PC-9 (cell line): ENCODE results near the gene RHOBTB3. TPM values are rescaled to one million over a fixed set of nuclear protein-coding genes. Genes with fewer than 3 reads are reported as not detected.

ENCODE experiments used
- BruUV-seq: library from RNA; stranded (reverse); fragments of 400-500 nt; replicated peaks from 2 replicates; lab custom pipeline; 2021; lab: Mats Ljungman, UMichigan
- CTCF ChIA-PET: fragments of 300-600 bp; sonication (Branson Sonifier 250); formaldehyde crosslinking; loops from one replicate; lab custom pipeline; 2022; ENCODE audit warnings: antibody characterized with exemption; lab: Charles Lee
- POLR2A ChIA-PET: fragments of 300-600 bp; sonication (Branson Sonifier 250); formaldehyde crosslinking; loops from one replicate; lab custom pipeline; 2022; ENCODE audit warnings: antibody characterized with exemption; ENCODE audit not compliant: unreplicated experiment; lab: Charles Lee
- DNase-seq, 2 experiments: peaks; one replicate each; pipeline versions ENCODE4 v3.0.0 to v3.0.0-alpha.2; 2015 to 2022; ENCODE audit warnings: mixed read lengths in 1 of 2
- H2AFZ ChIP-seq: fragments of 200-600 bp; sonication (generic); 2 replicates; pipeline ENCODE4 v1.8.1; 2017; ENCODE audit warnings: antibody characterized with exemption
- H3F3A ChIP-seq: fragments of 200-600 bp; sonication (generic); 2 replicates; pipeline ENCODE4 v1.8.1; 2017; ENCODE audit warnings: antibody characterized with exemption, mild to moderate bottlenecking, low read depth; ENCODE audit not compliant: insufficient read depth
- H3K27ac ChIP-seq: fragments of 200-600 bp; sonication (generic); 2 replicates; pipeline ENCODE4 v1.6.1; 2016; ENCODE audit warnings: mixed run types
- H3K27me3 ChIP-seq: fragments of 200-600 bp; sonication (generic); 2 replicates; pipeline ENCODE4 v1.6.1; 2016; ENCODE audit warnings: low read depth, mixed run types; ENCODE audit not compliant: insufficient read depth
- H3K36me3 ChIP-seq: fragments of 200-600 bp; sonication (generic); 2 replicates; pipeline ENCODE4 v1.6.1; 2016; ENCODE audit warnings: low read depth, mixed run types
- H3K4me1 ChIP-seq: fragments of 200-600 bp; sonication (generic); replicated peaks from 2 replicates; pipeline ENCODE4 v1.6.1; 2016; ENCODE audit warnings: mixed run types; ENCODE audit not compliant: insufficient read depth
- H3K4me2 ChIP-seq: fragments of 200-600 bp; sonication (generic); 2 replicates; pipeline ENCODE4 v1.6.1; 2017; ENCODE audit warnings: mixed run types
- H3K4me3 ChIP-seq: fragments of 200-600 bp; sonication (generic); 2 replicates; pipeline ENCODE4 v1.6.1; 2016; ENCODE audit warnings: mixed run types
- H3K79me2 ChIP-seq: fragments of 200-600 bp; sonication (generic); 2 replicates; pipeline ENCODE4 v1.6.1; 2017; ENCODE audit warnings: low read depth, mixed run types
- H3K9me2 ChIP-seq: fragments of 200-600 bp; sonication (generic); 2 replicates; pipeline ENCODE4 v1.8.1; 2017; ENCODE audit warnings: mild to moderate bottlenecking; ENCODE audit not compliant: insufficient read depth
- H3K9me3 ChIP-seq: fragments of 200-600 bp; sonication (generic); 2 replicates; pipeline ENCODE4 v1.8.1; 2016; ENCODE audit warnings: low read depth; ENCODE audit not compliant: insufficient read depth
- H4K20me1 ChIP-seq: fragments of 200-600 bp; sonication (generic); 2 replicates; pipeline ENCODE4 v1.8.1; 2017; ENCODE audit not compliant: insufficient read depth
- EZH2 ChIP-seq: fragments of 200-600 bp; sonication (generic); IDR thresholded peaks from 2 replicates; pipeline ENCODE4 v1.8.0; 2017; ENCODE audit warnings: antibody characterized with exemption, low read depth
- intact Hi-C: fragments of 100-400 bp; cut with micrococcal nuclease; formaldehyde crosslinking; loops from one replicate; pipeline ENCODE4 v1.10.0; 2022; ENCODE audit not compliant: unreplicated experiment
- total RNA-seq: library from RNA; stranded (reverse); gene quantifications from 2 replicates; pipeline ENCODE4 v1.2.3, GENCODE V29; 2021
- TF ChIP-seq, protein P1 (sequence below): fragments of 200-600 bp; sonication (generic); conservative IDR thresholded peaks from 2 replicates; pipeline ENCODE4 v1.6.1; 2017; ENCODE audit warnings: mixed run types, antibody characterized with exemption, mild to moderate bottlenecking, moderate library complexity

The RHOBTB3 gene
- total RNA-seq, 1 experiment from 2014 or later: 87.6 TPM

GRCh38 chr5:95725937-95726810 is 5.0 kb upstream of the RHOBTB3 start:
- H3K9me3 ChIP-seq: no peaks in the 10 kb centered on the region
- H3K9me2 ChIP-seq: no peaks in the 10 kb centered on the region
- intact Hi-C loops: loop anchor here (5.0 kb wide), 1 partner anchor 36 kb away; no protein-coding TSS in a partner anchor
- H3K27ac ChIP-seq: no peak overlapping the region
- ChIA-PET POLR2A (no interaction called here), CTCF (interaction anchor here (0.5 to 0.9 kb wide), 3 partner anchors 31 to 566 kb away, joined by 3 to 4 read pairs (median 3); no protein-coding TSS in a partner anchor)
- peaks cover 42% of the 10 kb centered on the region for H3K4me1 ChIP-seq
- DNase-seq: no peak
- no peak for TF ChIP-seq EZH2
- TF ChIP-seq, protein P1, sequence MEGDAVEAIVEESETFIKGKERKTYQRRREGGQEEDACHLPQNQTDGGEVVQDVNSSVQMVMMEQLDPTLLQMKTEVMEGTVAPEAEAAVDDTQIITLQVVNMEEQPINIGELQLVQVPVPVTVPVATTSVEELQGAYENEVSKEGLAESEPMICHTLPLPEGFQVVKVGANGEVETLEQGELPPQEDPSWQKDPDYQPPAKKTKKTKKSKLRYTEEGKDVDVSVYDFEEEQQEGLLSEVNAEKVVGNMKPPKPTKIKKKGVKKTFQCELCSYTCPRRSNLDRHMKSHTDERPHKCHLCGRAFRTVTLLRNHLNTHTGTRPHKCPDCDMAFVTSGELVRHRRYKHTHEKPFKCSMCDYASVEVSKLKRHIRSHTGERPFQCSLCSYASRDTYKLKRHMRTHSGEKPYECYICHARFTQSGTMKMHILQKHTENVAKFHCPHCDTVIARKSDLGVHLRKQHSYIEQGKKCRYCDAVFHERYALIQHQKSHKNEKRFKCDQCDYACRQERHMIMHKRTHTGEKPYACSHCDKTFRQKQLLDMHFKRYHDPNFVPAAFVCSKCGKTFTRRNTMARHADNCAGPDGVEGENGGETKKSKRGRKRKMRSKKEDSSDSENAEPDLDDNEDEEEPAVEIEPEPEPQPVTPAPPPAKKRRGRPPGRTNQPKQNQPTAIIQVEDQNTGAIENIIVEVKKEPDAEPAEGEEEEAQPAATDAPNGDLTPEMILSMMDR: no peak
- H3K4me2 ChIP-seq: no peak overlapping the region
- no peak overlapping the region for H3K4me3 ChIP-seq
- H4K20me1 ChIP-seq: no peaks in the 10 kb centered on the region
- H3K79me2 ChIP-seq: no peaks in the 10 kb centered on the region
- no peaks in the 10 kb centered on the region for H3K27me3 ChIP-seq
- BruUV-seq: no TSS peak
- no peak overlapping the region for H2AFZ ChIP-seq
- no peaks in the 10 kb centered on the region for H3K36me3 ChIP-seq
- H3F3A ChIP-seq: peaks cover 29% of the 10 kb centered on the region

DNA sequence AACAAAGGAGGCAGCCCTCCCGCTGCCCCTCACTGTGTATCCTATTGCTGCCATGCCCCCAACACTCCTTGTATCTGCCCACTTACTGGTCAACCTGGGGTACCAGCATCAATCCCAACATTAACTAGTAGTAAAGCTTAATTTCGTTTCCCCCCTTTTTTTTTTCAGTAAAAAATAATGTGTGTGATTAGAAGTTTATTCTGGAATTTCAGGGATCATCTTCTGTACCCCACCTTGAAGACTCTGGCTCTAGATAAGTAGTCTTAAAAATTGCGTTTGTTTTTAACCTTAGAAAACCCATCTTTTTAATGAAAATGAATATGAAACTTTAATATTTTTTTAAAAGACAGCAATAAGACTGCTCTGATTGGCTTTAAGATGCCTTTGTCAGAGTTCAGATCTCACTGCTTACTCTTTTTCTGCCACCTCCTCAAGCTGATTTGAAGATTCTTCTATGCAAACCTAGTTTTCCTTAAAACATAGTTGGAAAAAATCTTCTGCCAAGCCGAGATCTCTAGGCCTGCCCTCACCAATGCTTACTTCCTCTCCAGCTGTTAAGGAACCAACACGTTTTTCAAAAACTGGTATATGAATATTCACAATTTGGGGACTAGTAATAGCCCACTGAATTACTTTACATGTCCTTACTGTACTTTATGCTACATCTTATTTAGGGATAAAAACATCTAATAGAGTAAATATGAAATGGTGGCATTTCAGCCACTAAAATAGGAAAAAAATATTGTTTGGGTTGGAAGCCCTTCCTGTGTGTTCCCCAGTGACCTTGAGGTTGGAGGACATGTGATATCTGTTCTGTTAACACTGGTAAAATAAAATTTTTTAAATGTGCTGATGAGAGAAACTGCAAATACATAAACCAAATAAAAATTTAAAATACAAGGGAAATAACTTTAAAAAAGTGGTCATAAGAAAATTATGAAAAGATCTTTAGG is 4.0 kb upstream of the RHOBTB3 start:
- Histone ChIP-seq H3K4me1 (peaks cover 44% of the 10 kb centered on the region), H3K27me3 (no peaks in the 10 kb centered on the region), H3F3A (peaks cover 29% of the 10 kb centered on the region), H3K9me2 (no peaks in the 10 kb centered on the region), H3K4me2 (peak overlapping the region; percentile 67), H3K36me3 (no peaks in the 10 kb centered on the region), H4K20me1 (no peaks in the 10 kb centered on the region), H3K27ac (peak overlapping the region; percentile 97), H3K79me2 (peaks cover 5% of the 10 kb centered on the region), H2AFZ (no peak overlapping the region), H3K4me3 (no peak overlapping the region), H3K9me3 (no peaks in the 10 kb centered on the region)
- CTCF ChIA-PET: interaction anchor here (0.5 kb wide), 1 partner anchor 80 kb away, joined by 4 read pairs; no protein-coding TSS in a partner anchor
- POLR2A ChIA-PET: interaction anchor here (0.6 kb wide), 1 partner anchor 15 kb away, joined by 3 read pairs; no protein-coding TSS in a partner anchor
- TF ChIP-seq EZH2: no peak
- TF ChIP-seq, protein P1: no peak
- intact Hi-C loops: loop anchor here (5.0 kb wide), 1 partner anchor 35 kb away; no protein-coding TSS in a partner anchor
- BruUV-seq: TSS peak; percentile 29
- no peak for DNase-seq
